ENCODE results near the gene ENSA. TPM values are rescaled to one million over a fixed set of nuclear protein-coding genes. Genes with fewer than 3 reads are reported as not detected.
A peak's percentile ranks its signal among the peaks of the same experiment; 100 is the strongest.
"Not testable (repeated sequence)": the region's sequence is repeated elsewhere in the genome, so short reads cannot be mapped to it uniquely, and the experiment has no call there.

Gene ENSA
- total RNA-seq = 109 and 232 TPM in 2 replicates

DNA sequence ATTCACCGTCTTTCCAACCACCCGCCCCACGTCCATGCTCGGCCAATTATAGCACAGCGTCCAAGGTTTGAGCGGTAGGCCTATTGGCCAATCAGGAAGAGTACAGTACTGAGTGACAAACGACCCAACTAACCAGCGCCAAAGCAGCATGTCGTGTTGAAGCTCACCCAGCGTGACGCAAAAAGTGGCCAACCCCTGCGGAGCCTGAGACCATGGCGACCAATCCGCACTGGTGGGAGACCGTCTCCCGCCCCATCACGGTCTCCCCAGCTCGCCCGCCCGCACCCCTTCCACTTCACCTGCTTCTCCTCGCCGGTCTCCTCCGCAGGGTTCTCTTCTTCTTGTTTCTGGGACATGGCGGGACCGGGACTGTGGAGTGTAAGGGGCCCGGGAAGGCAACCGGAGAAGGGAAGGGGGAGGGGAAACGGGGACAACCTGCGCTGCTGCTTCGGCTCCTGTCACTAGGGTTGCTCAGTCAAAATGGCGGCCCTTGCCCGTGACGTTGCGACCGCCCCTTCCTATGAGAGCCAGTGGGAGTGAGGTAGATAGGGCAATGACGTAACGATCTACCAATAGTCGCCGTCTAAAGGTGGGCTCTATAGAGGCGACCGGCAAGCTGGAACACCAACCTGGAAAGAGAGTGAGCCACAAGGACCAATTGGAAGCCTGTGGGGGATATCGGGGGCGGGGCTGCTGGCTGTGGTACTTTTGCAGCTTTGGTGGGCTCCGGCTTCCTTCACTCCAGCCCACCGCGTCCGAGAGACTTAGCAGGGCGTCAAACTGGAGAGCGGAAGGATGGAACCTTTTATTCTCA is at the start of gene ENSA:
Gene ENSA, minus strand, starts transcription at position 498 of the 814 bp plus-strand sequence. Its CDS starts 142 bp downstream, at position 356.
- peak; percentile 99 for DNase-seq (ENCODE audit: low read depth)

GRCh38 chr1:150678988-150679387 is 49.6 kb upstream of the ENSA start:
- DNase-seq (ENCODE audit: low read depth) = no peak

DNA sequence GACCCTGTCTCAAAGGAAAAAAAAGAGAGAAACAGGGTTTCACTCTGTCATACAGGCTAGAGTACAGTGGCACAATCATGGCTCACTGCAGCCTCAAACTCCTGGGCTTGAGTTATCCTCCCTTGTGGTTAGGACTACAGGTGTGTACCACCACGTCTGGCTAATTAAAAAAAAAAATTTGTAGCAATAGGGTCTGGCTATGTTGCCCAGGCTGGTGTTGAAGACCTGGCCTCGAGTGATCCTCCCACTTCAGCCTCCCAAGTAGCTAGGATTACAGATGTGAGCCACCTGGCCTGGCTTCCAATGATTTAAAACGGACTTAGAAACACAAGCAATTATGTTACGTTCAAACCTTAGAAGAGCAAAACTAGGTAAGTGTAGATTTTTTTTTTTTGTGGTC is 45.5 kb upstream of the ENSA start:
- DNase-seq (ENCODE audit: low read depth) = no peak

- DNase-seq (ENCODE audit: low read depth) = no peak
Measured at GRCh38 chr1:150663321-150663720, 33.9 kb upstream of the ENSA start.

GRCh38 chr1:150662811-150663210 is 33.4 kb upstream of the ENSA start:
- DNase-seq (ENCODE audit: low read depth) = no peak

- no peak for DNase-seq (ENCODE audit: low read depth)
Measured at GRCh38 chr1:150661156-150661555, 31.7 kb upstream of the ENSA start.

DNA sequence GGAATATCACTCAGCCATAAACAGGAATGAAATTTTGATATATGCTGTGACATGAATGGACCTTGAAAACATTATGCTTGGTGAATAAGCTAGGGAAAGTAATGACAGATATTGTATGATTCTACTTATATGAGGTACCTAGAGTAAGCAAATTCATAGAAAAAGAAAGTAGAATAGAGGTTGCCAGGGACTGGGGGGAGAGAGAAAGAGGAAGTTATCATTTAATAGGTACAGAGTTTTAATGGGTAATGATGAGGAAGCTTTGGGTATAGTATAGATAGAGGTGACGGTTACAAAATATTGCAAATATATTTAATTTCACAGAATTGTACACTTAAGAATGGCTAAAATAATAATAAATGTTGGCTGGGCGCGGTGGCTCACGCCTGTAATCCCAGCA is 31.2 kb upstream of the ENSA start:
- no peak for DNase-seq (ENCODE audit: low read depth)

DNA sequence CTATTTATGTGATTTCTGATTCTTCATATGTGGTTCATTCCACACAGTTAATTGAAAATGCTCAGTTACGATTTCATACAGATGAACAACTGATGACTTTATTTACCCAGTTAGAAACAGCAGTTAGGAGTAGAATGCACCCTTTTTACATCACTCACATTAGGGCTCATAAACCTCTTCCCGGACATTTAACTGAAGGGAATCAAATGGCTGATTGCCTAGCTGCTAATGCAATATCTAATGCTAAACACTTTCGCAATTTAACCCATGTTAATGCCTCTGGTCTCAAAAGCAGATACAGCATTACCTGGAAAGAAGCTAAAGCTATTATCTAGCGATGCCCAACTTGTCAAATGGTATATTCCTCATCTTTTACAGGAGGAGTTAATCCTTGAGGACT is 27.7 kb upstream of the ENSA start:
- DNase-seq (ENCODE audit: low read depth) = not testable (repeated sequence)

- not testable (repeated sequence) for DNase-seq (ENCODE audit: low read depth)
Measured at GRCh38 chr1:150654635-150655034, 25.2 kb upstream of the ENSA start.

GRCh38 chr1:150650193-150650592 is 20.8 kb upstream of the ENSA start:
- peak; percentile 41 for DNase-seq (ENCODE audit: low read depth)

- DNase-seq (ENCODE audit: low read depth) = no peak
Measured at GRCh38 chr1:150649441-150650075, 20.1 kb upstream of the ENSA start.

DNA sequence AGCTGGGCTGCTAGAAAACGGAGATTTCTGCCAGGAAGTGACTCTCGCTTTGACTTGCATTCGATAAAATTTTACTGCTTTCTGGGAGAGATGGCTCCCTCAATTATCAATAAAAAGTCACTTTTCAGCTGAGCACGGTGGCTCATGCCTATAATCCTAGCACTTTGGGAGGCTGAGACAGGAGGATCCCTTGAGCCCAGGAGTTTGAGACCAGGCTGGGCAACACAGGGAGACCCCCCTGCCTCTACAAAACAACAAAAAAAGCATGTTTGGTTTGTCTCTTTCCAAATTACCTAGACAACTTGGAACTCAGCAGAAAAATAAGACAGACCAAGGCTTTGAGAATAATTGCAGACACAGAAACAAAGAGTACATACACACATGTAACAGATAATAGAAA is 12.9 kb upstream of the ENSA start:
- DNase-seq (ENCODE audit: low read depth) = no peak

DNA sequence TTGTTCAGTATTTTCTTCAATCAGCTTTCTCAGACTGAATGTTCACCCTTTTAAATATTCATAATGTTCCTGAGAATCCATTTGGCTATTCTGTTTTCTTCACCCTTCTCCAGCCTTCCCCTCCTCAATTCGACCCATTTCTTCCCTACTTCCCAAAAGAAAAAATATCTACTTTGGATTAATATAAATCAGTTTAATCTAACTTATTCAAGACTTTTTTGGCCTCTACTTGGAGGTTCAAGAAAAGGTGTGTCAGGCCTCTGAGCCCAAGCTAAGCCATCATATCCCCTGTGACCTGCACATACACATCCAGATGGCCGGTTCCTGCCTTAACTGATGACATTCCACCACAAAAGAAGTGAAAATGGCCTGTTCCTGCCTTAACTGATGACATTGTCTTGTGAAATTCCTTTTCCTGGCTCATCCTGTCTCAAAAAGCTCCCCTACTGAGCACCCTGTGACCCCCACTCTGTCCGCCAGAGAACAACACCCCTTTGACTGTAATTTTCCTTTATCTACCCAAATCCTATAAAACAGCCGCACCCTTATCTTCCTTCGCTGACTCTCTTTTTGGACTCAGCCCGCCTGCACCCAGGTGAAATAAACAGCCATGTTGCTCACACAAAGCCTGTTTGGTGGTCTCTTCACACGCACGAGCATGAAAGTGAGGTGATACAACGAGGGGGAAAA is 11.9 kb upstream of the ENSA start:
- DNase-seq (ENCODE audit: low read depth) = not testable (repeated sequence)

DNA sequence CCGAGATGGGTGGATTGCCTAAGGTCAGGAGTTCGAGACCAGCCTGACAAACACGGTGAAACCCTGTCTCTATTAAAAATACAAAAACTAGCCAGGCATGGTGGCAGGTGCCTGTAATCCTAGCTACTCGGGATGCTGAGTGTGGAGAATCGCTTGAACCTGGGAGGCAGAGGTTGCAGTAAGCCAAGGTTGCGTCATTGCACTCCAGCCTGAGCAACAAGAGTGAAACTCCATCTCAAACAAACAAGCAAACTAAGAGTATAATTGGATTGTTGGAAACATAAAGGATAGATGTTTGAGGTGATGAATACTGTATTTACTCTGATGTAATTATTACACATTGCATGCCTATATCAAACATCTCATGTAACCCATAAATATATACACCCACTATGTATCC is 9.0 kb upstream of the ENSA start:
- DNase-seq (ENCODE audit: low read depth) = not testable (repeated sequence)

DNA sequence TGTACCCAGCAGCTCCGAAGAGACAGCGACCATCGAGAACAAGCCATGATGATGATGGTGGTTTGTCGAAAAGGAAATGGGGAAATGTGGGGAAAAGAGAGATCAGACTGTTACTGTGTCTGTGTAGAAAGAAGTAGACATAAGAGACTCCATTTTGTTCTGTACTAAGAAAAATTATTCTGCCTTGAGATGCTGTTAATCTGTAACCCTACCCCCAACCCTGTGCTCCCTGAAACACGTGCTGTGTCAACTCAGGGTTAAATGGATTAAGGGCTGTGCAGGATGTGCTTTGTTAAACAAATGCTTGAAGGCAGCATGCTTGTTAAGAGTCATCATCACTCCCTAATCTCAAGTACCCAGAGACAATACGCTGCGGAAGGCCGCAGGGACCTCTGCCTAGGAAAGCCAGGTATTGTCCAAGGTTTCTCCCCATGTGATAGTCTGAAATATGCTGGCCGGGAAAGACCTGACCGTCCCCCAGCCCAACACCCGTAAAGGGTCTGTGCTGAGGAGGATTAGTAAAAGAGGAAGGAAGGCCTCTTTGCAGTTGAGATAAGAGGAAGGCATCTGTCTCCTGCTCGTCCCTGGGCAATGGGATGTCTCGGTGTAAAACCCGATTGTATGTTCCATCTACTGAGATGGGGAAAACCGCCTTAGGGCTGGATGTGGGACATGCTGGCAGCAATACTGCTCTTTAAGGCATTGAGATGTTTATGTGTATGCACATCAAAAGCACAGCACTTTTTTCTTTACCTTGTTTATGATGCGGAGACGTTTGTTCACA is 5.6 kb upstream of the ENSA start:
- DNase-seq (ENCODE audit: low read depth) = not testable (repeated sequence)

- DNase-seq (ENCODE audit: low read depth) = no peak
Measured at GRCh38 chr1:150628766-150629114, 672 bp downstream of the ENSA start.

DNA sequence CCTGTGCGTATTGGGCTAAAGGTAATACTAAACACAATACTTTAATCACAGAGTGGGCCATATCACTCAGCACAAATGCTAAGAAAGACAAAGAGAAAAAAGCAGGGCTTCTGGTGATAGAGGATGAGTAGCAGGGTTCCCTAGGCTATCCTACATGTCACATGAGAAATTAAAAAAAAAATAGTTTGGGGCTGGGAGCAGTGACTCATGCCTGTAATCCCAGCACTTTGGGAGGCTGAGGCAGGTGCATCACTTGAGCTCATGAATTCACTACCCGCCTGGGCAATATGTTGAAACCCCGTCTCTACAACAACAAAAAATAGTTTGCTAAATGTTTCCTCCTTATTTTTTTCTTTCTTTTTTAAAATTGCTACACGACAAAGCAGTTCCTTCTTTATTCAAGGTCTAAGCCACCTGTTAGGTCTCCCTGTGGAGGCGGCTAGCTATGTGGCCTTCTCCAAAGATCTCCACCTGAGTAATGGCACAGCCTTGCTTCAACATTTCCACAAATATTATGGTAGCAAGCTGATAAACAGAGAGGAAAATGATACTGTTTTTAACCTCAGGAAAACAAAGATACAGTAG is 1.5 kb downstream of the ENSA start:
- DNase-seq (ENCODE audit: low read depth) = no peak

- peak; percentile 77 for DNase-seq (ENCODE audit: low read depth)
Measured at GRCh38 chr1:150626150-150626549, 3.3 kb downstream of the ENSA start.

DNA sequence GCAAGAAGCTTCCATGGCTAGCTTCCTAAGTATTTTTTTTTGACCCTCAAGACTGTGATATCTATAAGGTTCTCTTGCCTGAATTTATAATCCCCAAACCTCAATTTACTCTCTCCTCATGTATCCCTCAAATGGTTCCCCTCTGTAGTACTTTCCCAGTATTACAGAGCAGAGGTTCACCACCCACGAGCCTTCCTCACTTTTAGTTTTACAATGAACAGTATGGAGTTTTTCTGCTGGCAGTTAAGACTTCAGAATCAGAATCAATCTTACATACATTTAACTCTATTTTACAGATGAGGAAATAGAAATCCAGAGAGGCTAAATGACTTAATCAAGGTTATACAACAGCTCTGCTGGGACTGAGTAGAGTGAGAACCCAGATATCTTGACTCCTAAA is 4.9 kb downstream of the ENSA start:
- not testable (repeated sequence) for DNase-seq (ENCODE audit: low read depth)

DNA sequence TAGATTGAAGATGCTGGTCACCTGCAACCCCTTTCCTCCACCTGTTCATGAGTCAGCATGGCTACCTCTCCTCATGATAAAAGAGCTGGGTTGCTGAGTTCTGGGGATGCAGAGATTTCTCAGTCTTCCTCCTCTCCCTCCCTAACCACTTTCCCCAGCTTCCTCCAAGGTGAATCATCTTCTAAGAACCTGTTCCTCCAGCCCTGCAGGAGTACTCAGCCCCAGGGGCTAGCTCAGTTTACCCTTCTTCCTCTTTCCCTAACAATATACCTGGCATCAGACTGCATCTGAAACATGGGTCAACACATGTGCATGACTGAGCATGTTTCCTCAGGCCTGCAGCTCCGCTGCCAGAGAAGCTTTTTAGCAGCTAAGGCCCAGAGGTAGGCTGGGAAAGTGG is 5.3 kb downstream of the ENSA start:
- DNase-seq (ENCODE audit: low read depth) = peak; percentile 49

- no peak for DNase-seq (ENCODE audit: low read depth)
Measured at GRCh38 chr1:150622303-150622975, 7.0 kb downstream of the ENSA start.
